Heart left ventricle (tissue), 16 donors: Measurements from ENCODE around the gene ETV5. TPM values are rescaled to one million over a fixed set of nuclear protein-coding genes. Genes with fewer than 3 reads are reported as not detected.

Source experiments
- ATAC-seq, 4 donors: fragments of 200-7000 bp; cut with Tn5 transposase; one replicate each; pipeline ENCODE4 v1.9.1; 2020 to 2022; ENCODE audit warnings: moderate library complexity in 4 of 4, mild to moderate bottlenecking in 3 of 4, moderate number of reproducible peaks in 1 of 4
- DNase-seq, 5 donors: peaks; one replicate each; pipeline ENCODE4 v3.0.0-alpha.2; 2020
- H3K27ac ChIP-seq, 12 donors: fragments of 200-600 bp; sonication (generic) in 4 of 12; one replicate each; pipeline versions ENCODE4 v1.5.0 to v1.8.0; 2016 to 2022; ENCODE audit warnings: mild to moderate bottlenecking in 2 of 12
- H3K27me3 ChIP-seq, 9 donors: fragments of 200-600 bp; sonication (generic) in 2 of 9; one replicate each; pipeline versions ENCODE4 v1.5.1 to v1.8.0; 2016 to 2022; ENCODE audit warnings: mild to moderate bottlenecking in 3 of 9
- H3K36me3 ChIP-seq, 9 donors: fragments of 200-600 bp; sonication (generic) in 2 of 9; one replicate each; pipeline versions ENCODE4 v1.5.0 to v1.8.0; 2018 to 2022; ENCODE audit warnings: mild to moderate bottlenecking in 2 of 9
- H3K4me1 ChIP-seq, 12 donors: fragments of 200-600 bp; sonication (generic) in 4 of 12; one replicate each; pipeline versions ENCODE4 v1.5.0 to v1.8.0; 2016 to 2022; ENCODE audit warnings: mild to moderate bottlenecking in 3 of 12
- H3K4me3 ChIP-seq, 12 donors: fragments of 200-600 bp; sonication (generic) in 4 of 12; one replicate each; pipeline versions ENCODE4 v1.5.0 to v1.8.0; 2017 to 2022; ENCODE audit warnings: mild to moderate bottlenecking in 9 of 12, moderate library complexity in 4 of 12
- H3K9me3 ChIP-seq, 12 donors: fragments of 200-600 bp; sonication (generic) in 4 of 12; one replicate each; pipeline versions ENCODE4 v1.5.0 to v1.8.0; 2016 to 2022; ENCODE audit warnings: mild to moderate bottlenecking in 1 of 12
- POLR2A ChIP-seq, 2 donors: fragments of 450-650 bp; IDR thresholded peaks; one replicate each; pipeline ENCODE4 v1.6.1; 2017; ENCODE audit warnings: antibody characterized with exemption in 2 of 2, mild to moderate bottlenecking in 2 of 2, moderate library complexity in 2 of 2
- WGBS, 4 donors: extraction: QIAGEN DNeasy Blood & Tissue Kit in 2 of 4; methylation state at CpG; one replicate each; pipeline versions ENCODE4 v1.1.5 to v1.1.7; 2013 to 2018; 5-methylcytosine and 5-hydroxymethylcytosine counted together
- intact Hi-C, 10 donors: fragments of 100-400 bp; cut with DNase I; formaldehyde crosslinking; loops; one replicate each; pipeline versions ENCODE4 v1.11.1 to v1.14.2; 2022
- polyA plus RNA-seq, 2 donors: library from polyadenylated mRNA; stranded (reverse); fragments of 200-250 nt; gene quantifications; one replicate each; pipeline ENCODE4 v1.2.3, GENCODE V29; 2013
- total RNA-seq, 9 donors: library from RNA; depleted of rRNA in 2 of 9; stranded (reverse); fragments of >200 nt in 2 of 9; fragmentation: NEBNext Ultra II Directional in 3 of 9; extraction: Animal tissue kit (Norgen Biotek cat#: 25700) in 3 of 9; gene quantifications; one replicate each; pipeline versions ENCODE4 v1.1.0 to v1.2.4, GENCODE V29; 2016 to 2023
- TF ChIP-seq, protein P1 (sequence below), 12 donors: fragments of 200-600 bp; sonication (generic) in 4 of 12; IDR thresholded peaks; one replicate each; pipeline versions ENCODE4 v1.5.0 to v1.8.0; 2018 to 2022; ENCODE audit warnings: antibody characterized with exemption in 12 of 12, mild to moderate bottlenecking in 5 of 12
- donor health status: ischemic (EF 13 %, LVEDD 7.1; RV severe dilation, severe dysfunction).
- donor health status: healthy with polysubstance abuse.
- donor health status: DM: no; HTN: yes; CAD: no.
- donor health status: DM: no; HTN: no; CAD: no.
- donor health status: ischemic (EF 25% LVEDD 6.9; RV normal size, moderate dysfunction).
- donor health status: ischemic (EF 25% LVEDD 5.7; RV mildly dilated, moderate dysfunction).
- donor health status: healthy.
- donor health status: DM: yes; HTN: yes; CAD: no.
- donor health status: ischemic (EF 35%, LVEDD 5.7; RV mildly dilated, moderate dysfunction).
- donor health status: nonischemic (EF 11% LVEDD 7.7; RV severe dilation, severe dysfunction).
- donor health status: DM: yes; HTN: yes; CAD: no.
- donor health status: PGD.
- donor health status: ischemic (EF 29% LVEDD 5.4; RV normal size, mild dysfunction).
- donor health status: nonischemic (EF 23%, LVEDD 6.1; RV moderate dilation, normal function).

Gene ETV5
- total and polyA plus RNA-seq, 11 donors = 0.65 to 29.9 (median 6.9) TPM

DNA sequence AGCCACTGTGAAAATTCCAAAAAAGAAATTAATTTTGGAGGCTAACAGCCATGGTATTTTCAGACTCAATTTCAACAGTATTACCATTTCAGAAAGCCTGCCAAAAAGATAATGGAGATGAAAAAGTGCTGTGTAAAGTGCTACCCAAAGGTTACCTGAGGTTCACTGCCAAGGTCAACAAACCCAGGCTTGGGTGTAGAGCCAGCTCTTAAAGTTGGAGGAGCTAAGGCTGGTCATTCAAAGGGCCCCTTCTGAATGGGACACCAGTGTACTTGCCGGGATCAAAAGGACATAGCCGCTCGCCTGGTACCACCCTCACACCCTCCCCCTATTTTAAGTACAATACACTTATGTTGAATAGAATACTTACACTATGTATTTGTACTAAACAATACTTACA is 64.5 kb downstream of the ETV5 start:
- DNase-seq = no peak
- Histone ChIP-seq H3K4me3 (no peak overlapping the region), H3K9me3 (no peaks in the 10 kb centered on the region), H3K4me1 (no peaks in the 10 kb centered on the region), H3K27me3 (no peaks in the 10 kb centered on the region), H3K36me3 (peaks cover 0 to 33% (median 24%) of the 10 kb centered on the region in 9 donors), H3K27ac (no peak overlapping the region)
- WGBS, 4 donors = 76 to 95% (median 85%) methylated on average over 3 of the region's 3 CpGs
- TF ChIP-seq, protein P1, sequence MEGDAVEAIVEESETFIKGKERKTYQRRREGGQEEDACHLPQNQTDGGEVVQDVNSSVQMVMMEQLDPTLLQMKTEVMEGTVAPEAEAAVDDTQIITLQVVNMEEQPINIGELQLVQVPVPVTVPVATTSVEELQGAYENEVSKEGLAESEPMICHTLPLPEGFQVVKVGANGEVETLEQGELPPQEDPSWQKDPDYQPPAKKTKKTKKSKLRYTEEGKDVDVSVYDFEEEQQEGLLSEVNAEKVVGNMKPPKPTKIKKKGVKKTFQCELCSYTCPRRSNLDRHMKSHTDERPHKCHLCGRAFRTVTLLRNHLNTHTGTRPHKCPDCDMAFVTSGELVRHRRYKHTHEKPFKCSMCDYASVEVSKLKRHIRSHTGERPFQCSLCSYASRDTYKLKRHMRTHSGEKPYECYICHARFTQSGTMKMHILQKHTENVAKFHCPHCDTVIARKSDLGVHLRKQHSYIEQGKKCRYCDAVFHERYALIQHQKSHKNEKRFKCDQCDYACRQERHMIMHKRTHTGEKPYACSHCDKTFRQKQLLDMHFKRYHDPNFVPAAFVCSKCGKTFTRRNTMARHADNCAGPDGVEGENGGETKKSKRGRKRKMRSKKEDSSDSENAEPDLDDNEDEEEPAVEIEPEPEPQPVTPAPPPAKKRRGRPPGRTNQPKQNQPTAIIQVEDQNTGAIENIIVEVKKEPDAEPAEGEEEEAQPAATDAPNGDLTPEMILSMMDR (IDR thresholded peaks at IDR 0.05) = no peak
- no peak for TF ChIP-seq POLR2A (IDR thresholded peaks at IDR 0.05)
- no peak for ATAC-seq
- intact Hi-C loops = no loop called here

DNA sequence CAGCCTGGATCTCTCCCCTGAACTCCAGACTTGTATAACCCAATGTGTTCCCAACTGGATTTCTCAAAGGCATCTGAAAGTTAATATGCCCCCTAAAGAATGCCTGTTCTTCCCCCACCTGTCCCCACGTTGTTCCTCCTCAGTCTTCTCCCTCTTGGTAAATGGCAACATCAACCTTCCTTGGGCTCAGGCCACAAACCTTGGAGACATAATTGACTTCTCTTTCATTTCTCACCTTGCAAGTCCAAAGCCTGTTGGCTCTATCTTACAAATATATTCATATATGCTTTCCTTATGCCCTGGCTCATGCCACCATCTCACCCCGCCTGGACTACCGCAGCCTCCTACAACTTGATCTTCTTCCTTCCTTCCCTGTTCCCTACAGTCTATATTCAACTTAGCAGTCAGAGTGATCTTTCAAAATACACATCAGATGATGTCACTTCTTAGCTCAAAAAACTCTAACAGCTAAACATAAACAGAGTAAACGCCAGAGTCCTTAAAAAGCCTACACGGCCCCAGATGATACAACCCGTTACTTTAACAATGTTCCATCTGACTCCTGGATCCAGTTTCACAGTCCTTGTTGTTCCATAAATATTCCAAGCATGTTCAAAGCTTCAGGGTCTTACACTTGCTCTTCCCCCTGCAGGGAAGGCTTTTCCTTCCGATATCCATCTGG is 66.2 kb downstream of the ETV5 start:
- peaks cover 0 to 11% (median 1%) of the 10 kb centered on the region in 12 donors for H3K9me3 ChIP-seq
- no peak for ATAC-seq
- peaks cover 0 to 15% (median 6%) of the 10 kb centered on the region in 9 donors for H3K36me3 ChIP-seq
- 72 to 79% (median 76%) methylated on average over 7 of the region's 7 CpGs for WGBS, 4 donors
- intact Hi-C loops = no loop called here
- DNase-seq = no peak
- H3K4me3 ChIP-seq = no peak overlapping the region
- H3K27ac ChIP-seq = no peak overlapping the region
- no peaks in the 10 kb centered on the region for H3K27me3 ChIP-seq
- H3K4me1 ChIP-seq = no peaks in the 10 kb centered on the region
- TF ChIP-seq, protein P1 (IDR thresholded peaks at IDR 0.05) = no peak
- no peak for TF ChIP-seq POLR2A (IDR thresholded peaks at IDR 0.05)

DNA sequence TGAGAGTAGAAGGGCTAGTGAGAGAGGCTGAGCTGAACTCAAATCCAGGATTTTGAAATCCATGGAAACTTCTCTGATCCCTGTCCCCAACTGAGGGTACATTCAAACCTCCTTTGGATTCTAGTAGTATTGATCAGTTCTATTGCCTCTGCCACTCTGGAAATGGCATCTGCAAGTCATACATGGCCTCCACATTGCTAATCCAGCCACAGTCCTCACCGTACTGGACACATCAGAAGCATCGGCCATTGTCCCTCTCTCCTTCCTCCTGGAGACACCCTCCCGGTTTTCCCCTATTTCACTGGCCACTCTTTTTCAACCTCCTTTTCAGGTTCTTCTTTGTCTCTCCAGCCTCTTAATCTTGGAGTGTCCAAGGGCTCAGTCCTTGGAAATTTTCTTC is 66.9 kb downstream of the ETV5 start:
- Histone ChIP-seq H3K4me3 (no peak overlapping the region), H3K4me1 (no peaks in the 10 kb centered on the region), H3K9me3 (peaks cover 0 to 11% (median 1%) of the 10 kb centered on the region in 12 donors), H3K27ac (no peak overlapping the region), H3K36me3 (peaks cover 0 to 9% (median under 1%) of the 10 kb centered on the region in 9 donors), H3K27me3 (no peaks in the 10 kb centered on the region)
- ATAC-seq (no peak), DNase-seq (no peak)
- TF ChIP-seq, protein P1 (IDR thresholded peaks at IDR 0.05) = no peak
- TF ChIP-seq POLR2A (IDR thresholded peaks at IDR 0.05) = no peak
- intact Hi-C loops = no loop called here
- 90 to 95% (median 92%) methylated on average over 3 of the region's 3 CpGs for WGBS, 4 donors

DNA sequence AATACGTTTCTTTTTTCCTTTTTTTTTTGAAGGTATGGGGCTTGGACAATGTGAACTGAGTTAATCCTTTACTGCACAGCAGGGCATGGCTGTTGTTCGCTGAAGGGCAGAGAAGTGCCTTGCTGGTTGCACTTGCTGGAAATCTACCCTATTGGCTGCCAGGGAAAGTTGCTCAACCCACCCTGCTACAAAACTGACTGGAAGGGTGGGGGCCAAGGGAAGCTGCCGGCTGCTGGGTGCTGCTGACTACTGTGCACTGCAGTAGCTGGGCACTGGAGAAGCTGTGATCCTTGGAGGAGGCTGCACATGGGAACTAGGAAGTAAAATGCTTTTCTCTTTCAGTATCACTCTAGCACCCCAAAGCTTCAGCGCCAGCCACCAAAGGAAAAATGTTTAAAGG is 70.5 kb downstream of the ETV5 start:
- WGBS, 4 donors = 73 to 86% (median 78%) methylated on average over 4 of the region's 4 CpGs
- H3K27ac ChIP-seq = no peak overlapping the region
- peaks cover 0 to 11% (median 1%) of the 10 kb centered on the region in 12 donors for H3K9me3 ChIP-seq
- no peaks in the 10 kb centered on the region for H3K27me3 ChIP-seq
- H3K4me3 ChIP-seq = no peak overlapping the region
- no peak for TF ChIP-seq POLR2A (IDR thresholded peaks at IDR 0.05)
- TF ChIP-seq, protein P1 (IDR thresholded peaks at IDR 0.05) = no peak
- intact Hi-C loops = no loop called here
- ATAC-seq = no peak
- no peaks in the 10 kb centered on the region for H3K36me3 ChIP-seq
- no peak for DNase-seq
- no peaks in the 10 kb centered on the region for H3K4me1 ChIP-seq
